ENCODE data around the gene PDGFC. TPM values are rescaled to one million over a fixed set of nuclear protein-coding genes. Genes with fewer than 3 reads are reported as not detected.
A peak's percentile ranks its signal among the peaks of the same experiment; 100 is the strongest.

The PDGFC gene
- 35.0 TPM for total RNA-seq

GRCh38 chr4:156971676-156972378 is at the start of gene PDGFC:
Gene PDGFC (minus strand): TSS chr4:156971799. CDS start chr4:156970903, 896 bp downstream.
- Histone ChIP-seq H3K4me3 (ENCODE audit: low read length in 3 of 3) (peak within 1 kb of the TSS; percentile 73 to 95 (median 92)), H3K27me3 (ENCODE audit: control insufficient read depth in 3 of 3, insufficient read depth in 3 of 3, low read length in 3 of 3) (no peaks in the 10 kb centered on the region), H3K4me1 (ENCODE audit: control insufficient read depth in 3 of 3, insufficient read depth in 3 of 3, low read length in 3 of 3) (peaks cover 16 to 30% (median 19%) of the 10 kb centered on the region in 3 donors), H3K9ac (ENCODE audit: low read depth in 1 of 3, low read length in 3 of 3) (peak within 1 kb of the TSS; percentile 86 to 98 (median 92)), H3K36me3 (ENCODE audit: control insufficient read depth in 3 of 3, insufficient read depth in 3 of 3, low read length in 3 of 3) (no peaks in the 10 kb centered on the region), H3K27ac (ENCODE audit: low read depth, low read length) (peak within 1 kb of the TSS; percentile 81), H3K9me3 (ENCODE audit: control insufficient read depth in 3 of 3, low read length in 3 of 3) (no peaks in the 10 kb centered on the region)

GRCh38 chr4:157020882-157021281 is 49.3 kb upstream of the PDGFC start:
- Histone ChIP-seq H3K4me3 (ENCODE audit: low read length in 3 of 3) (no peak overlapping the region), H3K27me3 (ENCODE audit: control insufficient read depth in 3 of 3, insufficient read depth in 3 of 3, low read length in 3 of 3) (no peaks in the 10 kb centered on the region), H3K9me3 (ENCODE audit: control insufficient read depth in 3 of 3, low read length in 3 of 3) (no peaks in the 10 kb centered on the region), H3K36me3 (ENCODE audit: control insufficient read depth in 3 of 3, insufficient read depth in 3 of 3, low read length in 3 of 3) (no peaks in the 10 kb centered on the region), H3K4me1 (ENCODE audit: control insufficient read depth in 3 of 3, insufficient read depth in 3 of 3, low read length in 3 of 3) (no peaks in the 10 kb centered on the region), H3K9ac (ENCODE audit: low read depth in 1 of 3, low read length in 3 of 3) (no peak overlapping the region), H3K27ac (ENCODE audit: low read depth, low read length) (no peak overlapping the region)

GRCh38 chr4:157018920-157019490 is 47.4 kb upstream of the PDGFC start:
- Histone ChIP-seq H3K27ac (ENCODE audit: low read depth, low read length) (no peak overlapping the region), H3K9ac (ENCODE audit: low read depth in 1 of 3, low read length in 3 of 3) (no peak overlapping the region), H3K4me1 (ENCODE audit: control insufficient read depth in 3 of 3, insufficient read depth in 3 of 3, low read length in 3 of 3) (peaks cover 0 to 4% (median 3%) of the 10 kb centered on the region in 3 donors), H3K36me3 (ENCODE audit: control insufficient read depth in 3 of 3, insufficient read depth in 3 of 3, low read length in 3 of 3) (no peaks in the 10 kb centered on the region), H3K9me3 (ENCODE audit: control insufficient read depth in 3 of 3, low read length in 3 of 3) (no peaks in the 10 kb centered on the region), H3K4me3 (ENCODE audit: low read length in 3 of 3) (no peak overlapping the region), H3K27me3 (ENCODE audit: control insufficient read depth in 3 of 3, insufficient read depth in 3 of 3, low read length in 3 of 3) (no peaks in the 10 kb centered on the region)

- Histone ChIP-seq H3K27ac (ENCODE audit: low read depth, low read length) (no peak overlapping the region), H3K36me3 (ENCODE audit: control insufficient read depth in 3 of 3, insufficient read depth in 3 of 3, low read length in 3 of 3) (no peaks in the 10 kb centered on the region), H3K4me3 (ENCODE audit: low read length in 3 of 3) (no peak overlapping the region), H3K9me3 (ENCODE audit: control insufficient read depth in 3 of 3, low read length in 3 of 3) (no peaks in the 10 kb centered on the region), H3K4me1 (ENCODE audit: control insufficient read depth in 3 of 3, insufficient read depth in 3 of 3, low read length in 3 of 3) (peaks cover 0 to 4% (median 3%) of the 10 kb centered on the region in 3 donors), H3K27me3 (ENCODE audit: control insufficient read depth in 3 of 3, insufficient read depth in 3 of 3, low read length in 3 of 3) (no peaks in the 10 kb centered on the region), H3K9ac (ENCODE audit: low read depth in 1 of 3, low read length in 3 of 3) (no peak overlapping the region)
These were observed 43.3 kb upstream of the PDGFC start for GRCh38 chr4:157014621-157015591.

- Histone ChIP-seq H3K9me3 (ENCODE audit: control insufficient read depth in 3 of 3, low read length in 3 of 3) (no peaks in the 10 kb centered on the region), H3K27ac (ENCODE audit: low read depth, low read length) (no peak overlapping the region), H3K36me3 (ENCODE audit: control insufficient read depth in 3 of 3, insufficient read depth in 3 of 3, low read length in 3 of 3) (no peaks in the 10 kb centered on the region), H3K9ac (ENCODE audit: low read depth in 1 of 3, low read length in 3 of 3) (no peak overlapping the region), H3K27me3 (ENCODE audit: control insufficient read depth in 3 of 3, insufficient read depth in 3 of 3, low read length in 3 of 3) (no peaks in the 10 kb centered on the region), H3K4me3 (ENCODE audit: low read length in 3 of 3) (no peak overlapping the region), H3K4me1 (ENCODE audit: control insufficient read depth in 3 of 3, insufficient read depth in 3 of 3, low read length in 3 of 3) (peaks cover 0 to 4% (median 3%) of the 10 kb centered on the region in 3 donors)
These were observed 42.1 kb upstream of the PDGFC start for GRCh38 chr4:157013656-157014055.

- Histone ChIP-seq H3K27ac (ENCODE audit: low read depth, low read length) (no peak overlapping the region), H3K9ac (ENCODE audit: low read depth in 1 of 3, low read length in 3 of 3) (no peak overlapping the region), H3K27me3 (ENCODE audit: control insufficient read depth in 3 of 3, insufficient read depth in 3 of 3, low read length in 3 of 3) (no peaks in the 10 kb centered on the region), H3K9me3 (ENCODE audit: control insufficient read depth in 3 of 3, low read length in 3 of 3) (no peaks in the 10 kb centered on the region), H3K4me3 (ENCODE audit: low read length in 3 of 3) (no peak overlapping the region), H3K4me1 (ENCODE audit: control insufficient read depth in 3 of 3, insufficient read depth in 3 of 3, low read length in 3 of 3) (peaks cover 0 to 4% (median 3%) of the 10 kb centered on the region in 3 donors), H3K36me3 (ENCODE audit: control insufficient read depth in 3 of 3, insufficient read depth in 3 of 3, low read length in 3 of 3) (no peaks in the 10 kb centered on the region)
These were observed 41.2 kb upstream of the PDGFC start for GRCh38 chr4:157012781-157013180.

- Histone ChIP-seq H3K36me3 (ENCODE audit: control insufficient read depth in 3 of 3, insufficient read depth in 3 of 3, low read length in 3 of 3) (no peaks in the 10 kb centered on the region), H3K27me3 (ENCODE audit: control insufficient read depth in 3 of 3, insufficient read depth in 3 of 3, low read length in 3 of 3) (no peaks in the 10 kb centered on the region), H3K27ac (ENCODE audit: low read depth, low read length) (no peak overlapping the region), H3K9ac (ENCODE audit: low read depth in 1 of 3, low read length in 3 of 3) (no peak overlapping the region), H3K4me1 (ENCODE audit: control insufficient read depth in 3 of 3, insufficient read depth in 3 of 3, low read length in 3 of 3) (peaks cover 0 to 4% (median 3%) of the 10 kb centered on the region in 3 donors), H3K4me3 (ENCODE audit: low read length in 3 of 3) (no peak overlapping the region), H3K9me3 (ENCODE audit: control insufficient read depth in 3 of 3, low read length in 3 of 3) (no peaks in the 10 kb centered on the region)
These were observed 40.7 kb upstream of the PDGFC start for GRCh38 chr4:157012296-157012695.

GRCh38 chr4:157010630-157011029 is 39.0 kb upstream of the PDGFC start:
- no peak overlapping the region for H3K9ac ChIP-seq (ENCODE audit: low read depth in 1 of 3, low read length in 3 of 3)
- no peaks in the 10 kb centered on the region for H3K36me3 ChIP-seq (ENCODE audit: control insufficient read depth in 3 of 3, insufficient read depth in 3 of 3, low read length in 3 of 3)
- no peaks in the 10 kb centered on the region for H3K27me3 ChIP-seq (ENCODE audit: control insufficient read depth in 3 of 3, insufficient read depth in 3 of 3, low read length in 3 of 3)
- H3K9me3 ChIP-seq (ENCODE audit: control insufficient read depth in 3 of 3, low read length in 3 of 3) = no peaks in the 10 kb centered on the region
- no peak overlapping the region for H3K4me3 ChIP-seq (ENCODE audit: low read length in 3 of 3)
- H3K4me1 ChIP-seq (ENCODE audit: control insufficient read depth in 3 of 3, insufficient read depth in 3 of 3, low read length in 3 of 3) = peaks cover 0 to 4% (median 3%) of the 10 kb centered on the region in 3 donors
- no peak overlapping the region for H3K27ac ChIP-seq (ENCODE audit: low read depth, low read length)

- Histone ChIP-seq H3K36me3 (ENCODE audit: control insufficient read depth in 3 of 3, insufficient read depth in 3 of 3, low read length in 3 of 3) (no peaks in the 10 kb centered on the region), H3K9ac (ENCODE audit: low read depth in 1 of 3, low read length in 3 of 3) (no peak overlapping the region), H3K4me3 (ENCODE audit: low read length in 3 of 3) (no peak overlapping the region)
These were observed 34.2 kb upstream of the PDGFC start for GRCh38 chr4:157005831-157006230.

More at GRCh38 chr4:157005831-157006230, 34.2 kb upstream of the PDGFC start:
- Histone ChIP-seq H3K27me3 (ENCODE audit: control insufficient read depth in 3 of 3, insufficient read depth in 3 of 3, low read length in 3 of 3) (no peaks in the 10 kb centered on the region), H3K4me1 (ENCODE audit: control insufficient read depth in 3 of 3, insufficient read depth in 3 of 3, low read length in 3 of 3) (peaks cover 4 to 6% (median 6%) of the 10 kb centered on the region in 3 donors), H3K27ac (ENCODE audit: low read depth, low read length) (no peak overlapping the region), H3K9me3 (ENCODE audit: control insufficient read depth in 3 of 3, low read length in 3 of 3) (no peaks in the 10 kb centered on the region)
